SKM-1 (cell line): Measurements from ENCODE around the gene EHMT1.
"Not testable (repeated sequence)": the region's sequence is repeated elsewhere in the genome, so short reads cannot be mapped to it uniquely, and the experiment has no call there.

Source experiments
- DNase-seq: peaks from one replicate; lab custom pipeline; 2025; ENCODE audit not compliant: unreplicated experiment; lab: John Stamatoyannopoulos, UW

EHMT1 gene

DNA sequence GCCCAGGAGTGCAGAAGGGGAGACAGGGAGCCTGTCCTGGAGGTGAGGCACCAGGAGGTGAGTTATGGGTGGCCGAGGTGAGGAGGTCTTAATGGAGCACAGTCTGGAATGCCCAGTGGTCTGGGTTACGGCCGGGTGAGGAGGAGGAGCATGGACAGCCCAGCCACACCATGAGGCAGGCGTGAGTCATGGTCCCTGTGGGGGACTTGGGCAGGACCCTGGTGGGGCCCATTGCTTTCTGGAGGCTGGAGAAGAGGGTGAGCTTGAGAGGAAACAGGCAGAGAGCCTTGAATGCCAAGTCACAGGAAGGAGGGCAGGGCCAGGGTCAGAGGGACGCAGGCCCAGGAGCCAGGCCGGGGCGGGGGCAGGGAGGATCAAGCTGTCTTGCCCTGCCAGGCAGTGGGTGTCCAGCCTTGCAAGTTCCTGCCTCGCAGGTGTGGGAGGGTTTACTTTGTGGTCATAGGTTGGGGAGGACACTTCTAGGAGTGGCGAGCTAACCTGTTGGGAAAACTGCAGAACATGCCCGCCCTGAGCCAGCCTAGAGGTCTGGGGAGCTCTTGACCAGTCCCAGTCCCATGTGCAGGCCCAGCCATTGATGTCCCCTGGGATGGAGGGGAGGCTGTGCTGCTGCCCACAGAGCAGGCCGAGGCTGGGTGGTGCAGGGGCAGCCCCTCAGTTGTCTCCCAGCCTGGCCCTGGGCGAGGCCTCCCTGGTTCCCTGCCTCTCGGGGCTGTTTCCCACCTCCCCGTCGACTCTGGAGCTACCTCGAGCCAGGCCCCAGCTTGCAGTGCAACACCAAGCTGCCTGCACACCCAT, 261.6 kb downstream of the EHMT1 start:
- DNase-seq, result no peak

DNA sequence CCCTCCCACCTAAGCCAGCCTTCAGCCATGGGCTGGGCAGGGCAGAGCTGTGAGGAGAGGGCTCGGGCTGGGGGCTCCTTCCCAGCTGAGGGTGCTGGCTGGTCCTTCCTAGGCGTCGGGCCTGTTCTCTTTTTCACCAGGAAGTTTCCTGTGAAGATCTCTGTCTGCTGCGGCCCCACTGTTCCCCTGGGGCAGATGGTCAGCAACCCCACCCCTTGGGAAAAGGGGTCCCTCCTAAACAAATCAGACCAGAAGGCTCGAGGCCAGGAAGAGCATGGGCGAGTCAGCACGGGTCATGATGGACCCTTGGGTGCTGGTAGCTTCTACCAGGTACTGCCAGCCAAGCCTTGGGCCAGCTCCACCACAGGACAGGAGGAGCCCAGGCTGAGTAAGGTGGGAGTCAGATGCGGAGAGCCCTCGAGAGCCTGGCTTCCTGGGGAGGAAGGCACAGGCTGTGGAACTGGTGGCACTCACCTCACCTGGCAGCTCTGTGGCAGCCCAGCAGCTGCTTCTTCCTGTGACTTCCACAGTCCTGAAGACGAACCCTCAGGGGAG, 262.2 kb downstream of the EHMT1 start:
- DNase-seq, result no peak

DNA sequence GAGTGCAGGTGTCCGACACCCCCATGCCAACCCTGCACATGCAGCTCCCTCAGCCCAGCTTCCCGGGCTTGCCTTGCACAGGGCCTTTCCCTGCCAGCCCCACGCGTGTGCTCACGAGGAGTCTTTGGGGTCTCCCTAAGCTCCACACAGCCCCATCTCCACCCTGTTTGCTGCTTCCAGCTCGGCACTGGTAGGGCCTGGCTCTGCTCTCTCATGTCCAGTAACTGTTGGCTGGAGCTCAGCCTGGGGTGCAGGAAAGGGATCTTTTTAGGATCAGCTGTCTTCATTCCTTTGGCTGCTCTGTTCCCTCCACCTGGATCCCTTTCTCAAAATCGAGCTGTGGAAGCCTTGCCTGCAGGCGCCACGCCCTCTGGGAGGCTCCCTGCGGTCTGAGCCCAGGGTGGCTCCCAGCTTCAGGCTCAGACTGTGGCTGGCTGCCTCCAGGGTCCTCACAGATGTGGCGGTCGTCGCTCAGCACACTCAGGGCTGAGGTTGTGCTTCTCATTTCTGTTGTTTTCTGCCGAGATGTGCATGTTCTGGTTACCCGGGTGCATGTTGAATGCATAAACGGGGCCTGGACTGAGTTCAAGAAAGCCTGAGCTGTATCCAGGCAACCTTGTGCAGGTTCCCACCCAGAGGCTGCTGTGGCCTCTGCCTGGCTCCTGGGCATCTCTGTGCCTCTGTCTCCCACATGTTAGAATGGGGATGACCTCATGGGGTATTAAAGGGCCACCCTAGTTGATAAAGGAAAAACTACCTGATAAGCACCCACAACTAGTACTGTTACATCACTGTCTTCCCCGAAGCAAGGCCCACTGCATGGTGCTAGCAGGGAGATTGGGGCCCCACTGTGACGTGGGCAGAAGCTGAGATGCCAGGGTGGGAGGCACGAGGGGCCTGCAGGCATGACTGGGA, 263.0 kb downstream of the EHMT1 start:
- DNase-seq, result no peak

DNA sequence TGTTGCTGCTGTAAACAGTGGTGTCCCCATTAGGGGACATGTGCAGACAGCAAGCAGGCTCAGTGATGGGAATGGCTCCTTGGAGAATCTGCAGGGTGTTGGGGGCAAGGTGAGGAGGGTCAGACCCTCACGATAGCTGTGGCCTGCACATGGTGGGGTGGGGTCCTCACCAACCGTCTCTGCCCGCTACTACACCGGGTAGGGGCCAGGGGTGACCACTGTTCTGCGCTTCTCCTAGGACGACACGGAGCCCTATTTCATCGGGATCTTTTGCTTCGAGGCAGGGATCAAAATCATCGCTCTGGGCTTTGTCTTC, 263.7 kb downstream of the EHMT1 start:
- DNase-seq, result no peak

DNA sequence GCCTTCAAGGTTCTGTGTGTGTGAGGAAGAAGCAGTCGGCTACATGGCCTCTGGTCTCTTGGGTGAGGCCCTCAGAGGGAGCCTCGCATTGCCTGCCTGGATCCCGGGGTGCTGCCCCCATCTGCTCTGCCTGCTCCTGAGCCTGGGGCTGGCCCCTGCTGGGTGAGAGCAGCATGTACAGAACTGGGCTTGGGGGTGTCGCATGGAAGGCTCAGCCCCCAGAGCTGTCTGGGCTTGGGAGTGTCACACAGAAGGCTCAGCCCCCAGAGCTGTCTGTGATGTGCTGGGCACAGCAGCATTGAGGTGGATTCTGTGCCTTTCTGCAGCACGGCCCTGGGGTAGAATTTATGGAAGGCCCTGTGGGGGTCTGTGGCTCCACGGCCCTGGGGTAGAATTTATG, 265.2 kb downstream of the EHMT1 start:
- not testable (repeated sequence) for DNase-seq

DNA sequence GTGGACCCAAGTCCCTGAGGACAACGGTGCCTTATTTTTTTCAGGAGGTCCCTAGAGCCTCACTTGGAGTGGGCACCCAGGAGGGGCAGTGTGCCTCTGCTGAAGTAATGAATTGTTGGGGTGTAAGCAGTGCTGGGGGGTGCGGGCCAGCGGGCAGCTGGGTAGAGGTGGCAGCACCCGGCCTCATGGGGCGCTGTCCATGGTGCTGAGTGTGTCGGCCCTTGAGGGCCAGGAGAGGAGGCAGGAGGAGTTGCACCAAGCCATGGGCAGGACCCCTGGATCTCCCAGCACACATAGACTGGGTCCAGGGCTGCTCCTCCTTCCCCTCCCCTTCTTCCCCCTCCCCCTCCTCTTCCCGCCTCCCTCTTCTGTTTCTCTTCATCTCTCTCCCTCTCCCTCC, 265.7 kb downstream of the EHMT1 start:
- DNase-seq, result not testable (repeated sequence)

DNA sequence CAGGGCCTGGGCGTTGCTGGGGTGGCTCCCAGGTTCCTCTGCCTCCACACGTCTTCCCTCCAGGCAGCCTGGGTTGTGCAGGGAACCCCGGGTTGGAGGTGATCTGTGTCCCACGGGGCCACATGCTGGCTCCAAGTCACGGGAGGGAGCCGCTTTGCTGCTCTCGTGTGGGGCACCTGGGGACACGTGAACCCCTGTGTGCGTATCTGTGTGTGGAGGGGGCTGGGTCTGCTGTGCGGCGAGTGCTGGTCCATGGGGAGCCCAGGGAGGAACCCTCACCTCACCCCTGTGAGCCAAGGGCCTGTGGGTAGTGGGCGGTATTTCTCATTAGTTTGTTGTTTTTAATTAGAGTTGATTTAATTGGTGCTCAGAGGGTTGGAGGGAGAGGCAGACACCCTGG, 266.3 kb downstream of the EHMT1 start:
- DNase-seq, result not testable (repeated sequence)
